GM12878 (cell line): Measurements from ENCODE around the gene POLR3K.

ENCODE experiments used
- BRCA1 ChIP-seq: IDR thresholded peaks from 2 replicates; pipeline ENCODE4 v1.6.1; 2011; ENCODE audit warnings: low read depth, low read length, improper control_type of control experiment
- CTCF ChIP-seq, 3 experiments: IDR thresholded peaks in 2 of 3; conservative IDR thresholded peaks in 1 of 3; 2 replicates each; pipeline ENCODE4 v1.5.1; 2011; ENCODE audit warnings: low read depth in 3 of 3, low read length in 3 of 3, mild to moderate bottlenecking in 3 of 3, control low read depth in 2 of 3, moderate library complexity in 2 of 3, inconsistent platforms in 1 of 3, mixed read lengths in 1 of 3; ENCODE audit not compliant: control insufficient read depth in 2 of 3, insufficient read depth in 1 of 3; ENCODE audit errors: extremely low read depth in 1 of 3
- MAX ChIP-seq: IDR thresholded peaks from 2 replicates; pipeline ENCODE4 v1.6.1; 2012; ENCODE audit warnings: low read depth, low read length, improper control_type of control experiment
- PKNOX1 ChIP-seq: fragments of 450-650 bp; IDR thresholded peaks from 2 replicates; pipeline ENCODE4 v1.6.1; 2016; ENCODE audit warnings: mild to moderate bottlenecking
- POLR2AphosphoS5 ChIP-seq: IDR thresholded peaks from 2 replicates; pipeline ENCODE4 v1.6.1; 2011; ENCODE audit warnings: mild to moderate bottlenecking, low read length, inconsistent platforms

GRCh38 chr16:69181-69580, 15.8 kb upstream of the POLR3K start:
- TF ChIP-seq POLR2AphosphoS5, result no peak
- TF ChIP-seq CTCF (IDR thresholded peaks at IDR 0.05 in 2 of 3, conservative IDR thresholded peaks at IDR 0.05 in 1 of 3; ENCODE audit: control insufficient read depth in 2 of 3, extremely low read depth in 1 of 3, insufficient read depth in 1 of 3, low read depth in 3 of 3, low read length in 3 of 3), result no peak
- no peak for TF ChIP-seq MAX
- no peak for TF ChIP-seq BRCA1
- TF ChIP-seq PKNOX1, result no peak
